Measurements from ENCODE around the gene TMEM208.
A peak's percentile ranks its signal among the peaks of the same experiment; 100 is the strongest.

The TMEM208 gene

DNA sequence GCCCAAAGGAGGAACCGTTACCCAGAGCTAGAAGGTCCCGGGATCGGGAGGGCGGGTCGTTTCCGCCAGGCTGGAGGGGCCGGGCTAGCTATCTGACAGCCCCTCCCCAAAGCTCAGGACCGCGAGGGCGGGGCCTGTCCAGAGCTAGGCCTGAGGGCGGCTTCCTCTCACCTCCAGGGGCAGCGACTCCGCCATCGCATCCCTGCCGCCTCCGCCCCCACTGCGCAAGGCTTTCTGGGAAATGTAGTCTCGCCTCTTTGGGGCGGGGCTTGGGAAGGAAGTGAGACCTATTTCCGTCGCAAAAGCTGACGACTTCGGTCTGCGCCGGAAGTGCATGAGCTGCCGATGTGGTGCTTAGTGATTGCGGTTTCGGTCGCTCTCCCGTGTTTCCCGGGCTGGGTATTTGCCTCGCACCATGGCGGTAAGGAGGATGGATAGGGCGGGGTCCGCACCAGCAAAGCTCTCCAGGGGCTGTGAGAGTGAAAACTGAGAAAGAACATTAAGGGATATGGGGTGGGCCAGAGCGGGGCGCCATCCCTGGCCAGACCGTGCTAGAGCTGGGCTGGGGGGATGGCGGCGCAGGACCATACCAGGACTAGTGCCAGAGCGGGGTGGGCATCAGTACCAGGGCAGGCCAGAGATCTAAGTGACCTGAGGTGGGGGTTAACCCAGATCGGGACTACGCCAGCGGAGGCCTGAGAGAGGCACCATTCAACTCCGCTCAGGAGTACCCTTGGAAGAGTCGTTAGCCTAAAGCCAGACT, at the start of gene TMEM208:
Gene TMEM208, plus strand, starts transcription at position 327 of the 763 bp plus-strand sequence. Its CDS starts 89 bp downstream, at position 416.
- DNase-seq (ENCODE audit: low read depth in 2 of 2): peak; percentile 98 to 99

DNA sequence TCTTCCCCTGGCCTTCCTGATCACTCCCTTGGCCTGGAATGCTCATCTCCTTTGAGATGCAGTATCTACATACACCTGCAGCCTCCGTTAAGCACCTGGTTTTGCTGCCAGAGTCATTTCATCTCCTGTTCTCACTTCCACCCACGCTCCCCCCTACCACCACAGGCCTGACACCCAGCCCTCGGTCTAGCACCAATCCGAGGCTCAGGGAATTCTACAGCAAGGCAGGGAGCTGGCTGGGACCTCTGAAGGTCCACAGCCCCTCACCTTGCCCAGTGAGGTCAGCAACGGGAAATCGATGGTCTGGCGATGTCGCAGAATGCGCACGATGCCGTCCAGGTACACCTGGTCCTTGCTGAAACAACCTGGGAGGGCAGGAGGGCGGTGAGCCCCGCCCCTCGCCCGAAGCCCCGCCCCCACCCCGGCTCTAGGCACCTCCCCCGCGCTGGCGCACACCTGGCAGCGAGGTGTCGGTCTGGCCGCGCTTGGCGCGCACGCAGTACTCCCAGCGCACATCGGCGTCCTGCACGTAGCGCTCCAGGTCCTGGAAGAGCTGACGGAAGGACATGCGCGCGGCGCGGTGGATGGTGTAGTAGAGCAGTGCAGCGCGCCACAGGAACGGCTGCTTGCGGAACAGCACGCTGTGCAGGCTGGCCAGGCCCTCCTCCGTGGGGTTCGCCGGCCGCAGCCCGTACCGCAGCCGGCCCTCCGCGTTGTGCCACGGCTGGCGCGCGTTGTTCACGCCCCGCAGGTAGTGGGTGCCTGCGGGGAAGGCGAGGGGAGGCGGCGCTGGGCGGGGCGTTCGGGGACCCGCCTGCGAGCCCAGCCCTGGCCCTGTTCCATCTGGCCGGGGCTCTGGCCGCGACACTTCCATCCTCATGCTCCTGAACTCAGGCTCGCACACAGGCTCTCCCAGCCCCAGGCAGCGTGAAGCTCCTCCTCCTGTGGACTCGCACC, 48.9 kb upstream of the TMEM208 start:
- DNase-seq (ENCODE audit: low read depth in 2 of 2): peak in 1 of 2 donors; percentile 37

DNA sequence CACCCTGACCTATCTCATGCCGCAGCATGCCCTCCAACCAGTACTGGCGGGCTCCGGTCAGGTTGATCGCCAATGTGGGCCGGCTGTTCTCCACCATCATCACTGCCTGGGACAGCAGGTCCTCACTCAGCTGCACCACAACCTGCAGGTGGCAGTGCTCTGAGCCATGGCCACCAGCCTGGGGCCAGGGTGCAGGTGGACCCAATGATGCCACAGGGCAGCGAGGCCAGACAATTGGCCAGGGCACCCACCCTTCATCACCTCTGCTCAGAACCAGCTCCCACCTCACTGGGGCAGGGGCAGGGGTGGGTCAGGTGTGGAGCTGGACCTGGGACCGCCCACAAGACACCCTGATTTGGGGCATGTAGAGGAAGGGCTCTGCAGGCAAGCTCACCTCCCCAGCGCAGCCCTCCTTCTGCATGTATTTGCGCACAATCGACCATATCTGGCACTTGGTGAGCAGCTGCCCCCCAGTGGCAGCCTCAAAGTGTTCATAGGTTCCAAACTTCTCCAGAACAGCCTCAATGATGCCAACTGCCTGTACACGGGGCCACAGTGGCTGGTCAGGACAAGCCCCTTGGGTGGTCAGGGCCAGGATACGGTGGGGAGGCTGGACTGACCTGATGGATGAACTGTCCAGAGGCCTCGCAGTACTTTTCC, 47.4 kb upstream of the TMEM208 start:
- no peak for DNase-seq (ENCODE audit: low read depth in 2 of 2)

DNA sequence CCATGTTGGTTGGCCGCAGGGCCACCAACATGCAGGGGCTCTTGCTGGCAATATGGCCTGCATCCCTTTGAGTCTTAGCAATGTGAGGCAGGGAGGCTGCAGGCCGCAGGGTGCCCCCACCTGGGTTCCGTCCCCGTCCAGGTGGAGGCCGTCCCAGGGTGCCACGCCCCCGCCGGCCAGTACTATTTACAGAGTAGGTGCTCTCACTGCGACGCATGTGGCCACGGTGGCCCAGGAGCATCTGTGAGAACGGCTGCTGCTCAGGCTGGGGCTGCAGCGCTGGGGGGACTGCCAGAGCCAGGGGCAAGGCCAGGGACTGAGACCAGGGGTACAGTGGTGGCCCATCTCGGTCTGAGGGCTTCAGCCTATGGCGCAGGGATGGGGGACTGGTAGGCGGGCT, 46.8 kb upstream of the TMEM208 start:
- no peak for DNase-seq (ENCODE audit: low read depth in 2 of 2)

DNA sequence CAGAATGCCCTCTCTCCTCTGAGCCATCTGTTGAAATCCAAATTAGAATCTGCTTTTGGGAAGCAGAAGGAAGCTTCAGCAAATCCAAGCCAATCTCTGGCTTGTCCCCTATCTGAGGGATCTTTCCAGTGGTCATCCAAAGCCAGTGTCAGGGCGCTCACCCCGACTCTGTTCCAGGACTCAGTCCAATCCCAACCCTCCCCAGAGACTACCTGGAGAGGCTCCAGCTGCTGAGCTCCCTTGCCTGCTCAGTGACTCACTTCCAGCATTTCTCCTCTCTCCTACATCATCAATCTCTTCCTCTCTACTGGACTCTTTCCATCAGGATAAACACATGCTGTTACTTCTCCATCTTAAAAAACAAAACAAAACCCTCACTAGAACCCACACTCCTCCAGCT, 45.6 kb upstream of the TMEM208 start:
- no peak for DNase-seq (ENCODE audit: low read depth in 2 of 2)

DNA sequence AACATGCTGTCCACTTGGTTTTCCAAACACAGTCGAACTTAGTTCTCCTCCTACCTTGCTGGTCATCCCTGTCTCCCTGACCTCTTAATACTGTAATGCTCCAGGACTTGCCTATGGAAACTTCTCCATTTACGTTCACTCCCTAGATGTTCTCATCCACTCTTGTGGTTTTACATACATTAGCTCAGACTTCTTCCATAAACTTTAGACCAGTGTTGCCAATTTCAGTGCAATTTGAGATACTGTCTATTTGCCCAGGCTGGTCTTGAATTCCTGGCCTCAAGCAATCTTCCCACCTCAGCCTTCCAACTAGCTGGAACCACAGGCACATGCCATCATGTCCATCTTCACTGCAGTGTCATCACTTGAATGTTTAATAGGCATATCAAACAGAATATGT, 44.6 kb upstream of the TMEM208 start:
- DNase-seq (ENCODE audit: low read depth in 2 of 2): no peak

DNA sequence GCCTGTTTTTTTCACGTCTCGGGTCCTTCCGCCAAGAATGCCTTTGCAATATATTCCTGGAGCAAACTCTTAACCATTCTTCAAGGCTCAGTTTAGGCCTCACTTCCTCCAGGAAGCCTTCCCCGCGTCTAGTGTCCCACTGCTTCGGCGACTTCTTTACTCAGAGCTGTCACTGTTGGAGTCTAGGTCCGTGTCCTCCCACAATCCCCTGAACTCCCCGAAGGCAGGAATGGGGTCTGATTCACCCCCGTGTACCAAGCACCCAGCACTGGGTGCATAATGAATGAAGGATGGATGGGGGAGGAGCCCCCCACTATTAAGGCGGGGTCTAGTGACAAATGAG, 43.7 kb upstream of the TMEM208 start:
- DNase-seq (ENCODE audit: low read depth in 2 of 2): no peak

DNA sequence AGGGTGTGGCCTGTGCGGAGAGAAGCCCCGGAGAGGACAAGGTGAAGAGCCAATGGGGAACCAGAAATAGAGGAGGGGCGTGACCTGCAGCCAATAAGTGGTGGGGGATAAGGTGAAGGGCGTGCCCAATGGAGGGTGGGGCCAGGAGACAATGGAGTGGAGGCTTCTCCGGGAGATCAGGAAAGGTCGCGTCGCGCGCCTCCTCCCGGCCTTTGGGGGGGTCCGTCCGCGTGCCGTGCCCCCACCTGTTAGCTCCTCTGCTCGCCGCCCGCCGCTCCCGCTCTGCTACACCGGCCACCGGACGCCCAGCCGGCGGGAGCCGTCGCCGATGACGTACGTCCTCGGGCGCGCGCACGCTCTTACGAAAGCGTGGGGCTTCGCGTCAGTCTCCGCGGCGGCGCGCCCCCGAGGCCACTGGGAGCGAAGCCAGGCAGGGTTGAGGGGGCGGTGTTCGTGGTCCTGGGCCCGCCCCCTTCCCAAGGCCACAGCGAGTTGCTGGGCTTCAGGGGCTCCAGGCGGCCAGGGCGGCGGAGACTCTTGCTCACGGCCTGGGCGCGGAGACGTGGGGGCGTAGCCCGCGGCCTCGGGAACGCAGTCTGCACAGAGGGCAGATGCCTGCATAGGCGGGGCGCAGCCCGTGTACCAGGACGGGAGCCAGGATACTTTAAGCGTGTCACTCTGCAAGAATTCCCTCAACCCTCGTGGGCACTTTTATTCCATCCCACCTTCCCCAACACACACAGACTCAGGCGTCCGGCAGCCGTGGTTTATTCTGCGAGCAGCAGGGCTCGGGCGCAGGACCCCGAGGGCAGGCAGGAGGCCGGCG, 43.1 kb upstream of the TMEM208 start, which contains the start of gene MATCAP1:
Gene MATCAP1, minus strand, starts transcription at position 337 of the 826 bp plus-strand sequence. CDS start 3,353 bp downstream, outside the sequence.
- DNase-seq (ENCODE audit: low read depth in 2 of 2): peak; percentile 85 to 94

DNA sequence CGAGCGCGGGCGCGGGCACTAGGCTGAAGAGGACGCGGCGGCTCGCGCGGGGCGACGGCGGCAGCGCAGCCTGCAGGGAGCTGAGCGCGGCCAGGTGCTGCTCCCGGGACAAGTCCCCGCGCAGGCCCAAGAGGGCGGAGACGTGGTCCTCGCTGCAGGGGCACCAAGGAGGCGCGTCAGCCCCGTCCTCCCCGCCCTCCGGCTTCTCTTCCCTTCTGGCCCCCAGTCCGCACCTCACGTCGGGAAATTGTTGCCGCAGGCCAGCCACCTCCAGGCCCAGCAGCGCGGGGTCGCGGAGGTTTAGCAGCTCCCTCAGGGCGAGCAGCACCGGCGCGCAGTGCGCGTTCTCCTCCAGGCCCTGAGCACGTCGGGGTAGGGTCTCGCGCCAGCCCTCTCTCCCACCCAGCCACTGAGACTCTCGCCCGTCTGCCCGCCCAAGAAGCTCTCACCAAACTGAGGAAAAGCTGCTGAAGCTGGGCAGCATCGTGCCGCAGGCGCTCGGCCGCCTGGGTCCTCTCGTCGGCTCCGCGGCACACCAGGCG, 42.4 kb upstream of the TMEM208 start:
- DNase-seq (ENCODE audit: low read depth in 2 of 2): no peak

DNA sequence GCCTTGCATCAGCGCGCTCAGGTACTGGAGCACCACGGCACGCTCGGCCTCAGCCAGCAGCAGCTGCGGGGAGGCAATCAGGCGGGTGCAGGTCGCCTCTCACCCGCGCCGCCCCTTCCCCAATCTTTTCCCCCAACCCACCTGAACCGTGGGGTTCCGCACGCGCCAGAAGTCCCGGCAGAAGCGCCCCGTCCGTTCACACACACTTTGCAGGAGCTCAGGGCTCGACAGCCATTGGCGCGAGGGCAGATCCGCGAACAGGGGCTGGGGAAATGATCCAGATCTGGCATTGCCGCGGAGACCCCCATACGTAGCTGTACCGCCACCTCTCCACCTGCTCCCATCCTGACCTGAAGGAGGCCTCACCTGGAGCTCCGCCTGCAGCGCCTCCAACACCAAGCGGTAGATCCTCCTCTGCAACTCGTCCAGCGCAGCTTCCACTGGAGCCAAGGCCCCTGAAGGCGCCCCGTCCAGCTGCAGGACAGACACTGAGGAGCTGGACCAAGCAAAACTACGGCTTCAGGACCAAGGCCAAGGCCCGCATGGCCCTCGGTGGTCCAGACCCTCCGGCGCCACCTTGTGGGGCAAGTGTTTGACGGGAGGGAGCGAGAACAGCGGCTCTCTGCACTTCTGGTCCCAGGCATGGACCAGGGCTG, 41.8 kb upstream of the TMEM208 start:
- DNase-seq (ENCODE audit: low read depth in 2 of 2): peak; percentile 82 to 87

DNA sequence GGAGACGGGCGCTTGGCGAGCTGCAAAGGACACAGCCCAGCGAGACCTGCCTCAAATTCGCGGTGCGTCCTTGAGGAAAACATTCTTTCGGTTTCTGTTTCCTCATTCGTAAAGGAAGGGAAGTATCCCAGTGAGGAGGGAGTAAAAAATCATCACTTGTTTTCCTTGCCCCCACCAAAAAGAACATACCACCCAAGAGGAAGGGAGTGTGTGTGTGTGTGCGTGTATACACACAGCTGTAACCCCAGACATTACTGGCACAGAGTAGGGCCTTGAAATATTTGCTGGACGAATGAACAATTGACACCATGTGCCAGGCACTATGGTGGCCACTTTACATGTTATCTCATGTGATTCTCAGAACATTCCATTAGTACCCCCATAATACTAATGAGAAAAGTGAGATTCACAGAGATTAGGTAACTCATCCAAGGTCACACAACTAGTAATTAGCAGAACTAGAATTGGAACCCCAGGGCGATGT, 41.2 kb upstream of the TMEM208 start:
- no peak for DNase-seq (ENCODE audit: low read depth in 2 of 2)

DNA sequence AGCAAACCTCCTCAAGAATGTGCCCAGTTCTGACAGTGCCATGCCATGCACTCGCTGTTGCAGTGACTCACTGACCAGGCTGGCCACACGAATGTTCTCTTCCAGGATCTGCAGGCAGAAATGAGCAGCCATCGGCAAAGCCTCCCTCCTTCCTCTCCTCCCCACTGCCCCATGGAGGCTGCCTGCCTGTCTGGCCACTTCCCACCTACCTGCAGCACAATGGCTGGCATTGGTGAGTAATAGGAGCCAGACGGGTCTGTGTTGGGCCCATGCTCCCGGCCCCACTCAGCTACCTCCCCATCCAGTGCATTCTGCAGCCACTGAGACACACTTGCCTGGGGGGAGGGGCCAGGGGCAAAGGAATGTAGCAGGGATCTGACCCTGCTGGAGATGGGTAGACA, 40.4 kb upstream of the TMEM208 start:
- no peak for DNase-seq (ENCODE audit: low read depth in 2 of 2)

DNA sequence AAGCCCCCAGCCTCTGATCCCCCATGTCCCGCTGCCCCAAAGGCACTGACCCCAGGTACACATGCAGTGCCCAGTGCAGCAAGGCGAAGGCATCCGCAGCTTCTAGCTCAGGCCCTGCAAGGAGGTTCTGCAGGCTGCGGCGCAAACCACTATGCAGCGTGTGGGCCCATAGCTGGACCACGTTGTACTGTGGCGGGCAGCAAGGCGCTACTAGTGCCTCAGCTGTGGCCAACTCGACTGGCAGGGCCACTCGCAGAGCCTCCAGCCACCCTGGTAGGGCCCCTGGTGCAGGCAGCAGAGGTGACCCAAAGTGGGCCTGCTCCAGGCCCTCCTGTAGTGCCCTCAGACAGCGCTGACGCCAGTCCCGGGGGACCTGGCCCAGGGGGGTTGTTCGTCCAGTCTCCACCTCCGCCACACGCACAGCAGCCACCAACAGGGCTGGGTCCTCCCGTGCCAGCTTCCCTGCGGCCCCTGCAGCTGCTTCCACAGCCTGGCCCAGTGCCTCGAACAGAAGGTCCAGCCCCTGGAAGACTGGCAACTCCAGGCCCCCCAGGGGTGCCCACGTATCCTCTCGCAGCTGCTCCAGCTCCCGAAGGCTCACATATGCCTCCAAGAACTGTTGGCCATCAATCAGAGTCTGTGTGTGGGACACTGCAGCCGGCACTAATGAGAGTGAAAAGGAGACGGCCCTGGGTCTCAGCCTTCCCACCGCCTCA, 39.6 kb upstream of the TMEM208 start:
- DNase-seq (ENCODE audit: low read depth in 2 of 2): no peak

DNA sequence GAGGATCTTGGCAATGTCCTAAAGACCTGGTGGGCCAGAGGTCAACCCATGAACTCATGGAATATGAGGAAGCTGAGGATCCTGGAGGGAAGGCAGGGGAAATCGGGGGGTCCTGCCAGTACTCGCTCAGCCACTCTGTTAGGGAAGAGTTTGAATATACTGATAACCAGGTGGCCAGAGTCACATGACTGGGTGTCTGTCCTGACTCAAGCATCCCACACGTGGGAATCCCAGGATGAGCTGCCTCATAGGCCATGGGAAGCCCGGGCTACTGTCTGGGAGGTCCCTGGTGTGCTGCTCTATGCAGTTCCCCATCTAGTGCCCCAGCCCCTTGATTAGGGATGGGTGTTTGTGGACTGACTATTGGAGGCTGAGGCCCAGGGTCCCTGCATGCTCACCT, 38.6 kb upstream of the TMEM208 start:
- no peak for DNase-seq (ENCODE audit: low read depth in 2 of 2)

DNA sequence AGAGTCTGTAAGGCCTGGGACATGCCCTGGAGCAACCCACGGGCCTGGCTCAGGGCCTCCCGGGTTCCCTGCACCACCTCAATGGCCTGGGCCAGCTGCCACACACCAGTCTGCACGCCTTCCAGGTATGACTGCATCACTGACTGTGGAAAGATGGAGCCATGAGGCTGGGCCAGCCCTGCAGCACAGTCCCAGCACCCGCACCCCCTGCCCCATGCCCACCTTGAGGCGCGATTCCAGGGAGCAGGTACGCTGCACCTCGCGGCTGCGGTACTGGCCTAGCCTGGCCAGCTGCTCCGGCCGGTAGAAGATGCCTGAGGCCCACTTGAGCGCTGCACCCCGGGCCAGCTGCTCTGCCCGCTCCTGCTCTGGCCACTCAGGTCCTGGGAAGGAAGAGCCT, 38.1 kb upstream of the TMEM208 start:
- no peak for DNase-seq (ENCODE audit: low read depth in 2 of 2)

DNA sequence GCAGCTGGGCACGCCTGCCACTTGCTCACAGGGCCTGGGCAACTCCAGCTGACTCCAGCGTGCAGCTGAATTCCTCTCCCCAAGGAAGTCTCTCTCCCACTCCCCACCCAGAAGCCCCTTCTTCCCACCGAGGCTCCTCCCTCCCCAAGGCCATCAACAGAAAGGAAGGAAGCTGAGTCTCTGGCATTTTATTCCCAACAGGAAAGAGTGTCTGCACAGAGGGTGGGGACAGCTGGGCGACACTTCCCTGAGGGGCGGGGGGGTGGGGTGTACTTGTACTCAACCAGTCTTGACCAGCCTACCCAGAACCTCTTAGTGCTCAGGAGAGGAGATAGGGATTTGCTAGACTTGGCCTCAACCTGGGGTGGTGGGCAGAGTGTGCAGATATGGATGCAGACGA, 36.9 kb upstream of the TMEM208 start, which contains the start of gene EXOC3L1:
Gene EXOC3L1, minus strand, starts transcription at position 96 of the 400 bp plus-strand sequence. CDS start 460 bp downstream, outside the sequence.
- DNase-seq (ENCODE audit: low read depth in 2 of 2): no peak

DNA sequence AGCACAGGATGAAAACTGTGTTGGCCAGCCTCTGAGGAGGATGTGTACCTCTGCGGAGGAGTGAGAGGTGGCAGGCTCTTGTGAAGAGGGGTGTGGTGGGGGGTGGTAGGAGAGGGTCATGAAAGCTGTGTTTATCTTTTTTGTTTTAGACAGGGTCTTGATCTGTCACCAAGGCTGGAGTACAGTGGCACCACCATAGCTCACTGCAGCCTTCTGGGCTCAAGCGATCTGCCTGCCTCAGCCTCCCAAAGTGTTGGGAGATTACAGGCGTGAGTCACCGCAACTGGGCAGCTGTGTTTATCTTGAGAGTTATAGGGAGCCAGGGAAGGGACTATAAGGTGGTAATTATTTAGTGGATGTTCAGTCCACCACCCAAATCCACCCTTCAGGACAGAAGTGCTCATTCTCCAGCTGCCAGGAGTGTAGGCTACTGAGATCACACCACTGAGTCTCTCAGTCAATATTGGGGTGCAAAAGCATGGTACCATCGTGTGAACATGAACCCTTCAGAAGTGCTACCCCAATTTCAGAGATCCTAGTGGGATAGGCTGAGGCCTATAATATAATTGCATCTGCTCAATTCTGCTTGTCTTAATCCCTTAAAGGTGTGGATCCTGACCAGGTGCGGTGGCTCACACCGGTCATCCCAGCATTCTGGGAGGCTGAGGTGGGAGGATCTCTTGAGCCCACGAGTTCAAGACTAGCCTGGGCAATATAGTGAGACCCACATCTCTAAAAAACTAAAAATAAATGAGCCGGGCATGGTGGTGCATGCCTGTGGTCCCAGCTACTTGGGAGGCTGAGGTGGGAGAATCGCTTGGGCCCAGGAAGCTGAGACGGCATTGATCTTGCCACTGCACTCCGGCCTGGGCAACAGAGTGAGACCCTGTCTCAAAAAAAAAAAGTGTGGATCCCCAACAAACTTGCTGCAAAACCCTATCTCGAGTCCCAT, 36.2 kb upstream of the TMEM208 start:
- DNase-seq (ENCODE audit: low read depth in 2 of 2): no peak

DNA sequence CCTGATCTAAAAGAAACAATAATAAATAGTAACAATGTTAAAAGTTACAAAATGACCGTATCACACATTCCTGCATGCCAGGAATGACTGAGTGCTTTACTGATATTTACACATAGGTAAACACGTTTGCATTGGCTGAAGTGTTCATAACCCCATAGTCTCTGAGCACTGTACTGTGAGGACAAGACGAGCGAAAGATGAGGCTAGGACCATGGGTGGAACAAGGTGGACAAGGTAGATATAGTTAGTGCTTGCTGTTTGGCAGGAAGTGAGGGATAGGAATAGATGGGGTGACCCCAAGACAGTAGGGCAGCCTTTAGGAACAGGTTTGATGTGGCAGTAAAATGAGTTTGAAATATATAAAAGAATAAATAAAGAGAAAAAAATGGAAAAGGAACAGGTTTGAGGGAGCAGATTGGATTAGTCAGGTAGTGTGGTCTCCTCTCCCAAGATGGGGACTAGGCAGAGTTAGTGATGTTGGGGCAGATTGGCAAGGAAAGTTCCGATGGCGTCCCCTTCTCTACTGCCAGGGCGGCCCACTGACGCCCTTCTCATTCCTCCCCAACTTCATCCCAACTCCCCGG, 35.4 kb upstream of the TMEM208 start:
- no peak for DNase-seq (ENCODE audit: low read depth in 2 of 2)
